Measurements from ENCODE around the gene P2RY2. TPM values are rescaled to one million over a fixed set of nuclear protein-coding genes. Genes with fewer than 3 reads are reported as not detected.

The P2RY2 gene
- total RNA-seq, 6 donors from 2014 or later: 7.8 to 15.0 (median 11.7) TPM

GRCh38 chr11:73193251-73194033 is 24.6 kb upstream of the P2RY2 start:
- Histone ChIP-seq H3K4me1 (peaks cover 2 to 15% (median 8%) of the 10 kb centered on the region in 4 donors), H3K36me3 (no peaks in the 10 kb centered on the region), H3K27ac (peak overlapping the region in 1 of 4 donors; percentile 35), H3K4me3 (no peak overlapping the region), H3K9me3 (no peaks in the 10 kb centered on the region), H3K27me3 (no peaks in the 10 kb centered on the region)
- WGBS, 2 donors: 82 to 87% methylated on average over 9 to 13 of the region's 13 CpGs
- ATAC-seq (ENCODE audit: low FRiP score in 2 of 2) (no peak), DNase-seq (no peak)
- no peak for TF ChIP-seq EP300 (IDR thresholded peaks at IDR 0.05)
- TF ChIP-seq CTCF (IDR thresholded peaks at IDR 0.05): no peak
- TF ChIP-seq POLR2A (IDR thresholded peaks at IDR 0.05): no peak
- TF ChIP-seq POLR2AphosphoS5 (IDR thresholded peaks at IDR 0.05): no peak

GRCh38 chr11:73194034-73194507 is 24.0 kb upstream of the P2RY2 start:
- Histone ChIP-seq H3K9me3 (no peaks in the 10 kb centered on the region), H3K27ac (no peak overlapping the region), H3K27me3 (no peaks in the 10 kb centered on the region), H3K4me1 (peaks cover 7 to 18% (median 10%) of the 10 kb centered on the region in 4 donors), H3K36me3 (no peaks in the 10 kb centered on the region), H3K4me3 (no peak overlapping the region)
- 93 to 94% methylated on average over 3 of the region's 3 CpGs for WGBS, 2 donors
- no peak for TF ChIP-seq CTCF (IDR thresholded peaks at IDR 0.05)
- TF ChIP-seq EP300 (IDR thresholded peaks at IDR 0.05): no peak
- no peak for TF ChIP-seq POLR2A (IDR thresholded peaks at IDR 0.05)
- TF ChIP-seq POLR2AphosphoS5 (IDR thresholded peaks at IDR 0.05): no peak
- DNase-seq: no peak
- no peak for ATAC-seq (ENCODE audit: low FRiP score in 2 of 2)

GRCh38 chr11:73194593-73194992 is 23.5 kb upstream of the P2RY2 start:
- ATAC-seq (ENCODE audit: low FRiP score in 2 of 2): no peak
- no peak for TF ChIP-seq POLR2A (IDR thresholded peaks at IDR 0.05)
- no peak for TF ChIP-seq CTCF (IDR thresholded peaks at IDR 0.05)
- no peak for TF ChIP-seq POLR2AphosphoS5 (IDR thresholded peaks at IDR 0.05)
- TF ChIP-seq EP300 (IDR thresholded peaks at IDR 0.05): no peak
- H3K4me3 ChIP-seq: no peak overlapping the region
- no peaks in the 10 kb centered on the region for H3K27me3 ChIP-seq
- H3K36me3 ChIP-seq: no peaks in the 10 kb centered on the region
- peaks cover 7 to 16% (median 12%) of the 10 kb centered on the region in 4 donors for H3K4me1 ChIP-seq
- DNase-seq: peak in 1 of 2 donors; percentile 54
- WGBS, 2 donors: 82 to 84% methylated on average over 8 of the region's 8 CpGs
- H3K27ac ChIP-seq: no peak overlapping the region
- H3K9me3 ChIP-seq: no peaks in the 10 kb centered on the region

GRCh38 chr11:73195191-73196007 is 22.7 kb upstream of the P2RY2 start:
- H3K4me3 ChIP-seq: no peak overlapping the region
- H3K27ac ChIP-seq: no peak overlapping the region
- no peak for TF ChIP-seq POLR2A (IDR thresholded peaks at IDR 0.05)
- no peaks in the 10 kb centered on the region for H3K27me3 ChIP-seq
- peaks cover 7 to 23% (median 15%) of the 10 kb centered on the region in 4 donors for H3K4me1 ChIP-seq
- 87 to 90% methylated on average over 3 of the region's 3 CpGs for WGBS, 2 donors
- ATAC-seq (ENCODE audit: low FRiP score in 2 of 2): no peak
- no peaks in the 10 kb centered on the region for H3K36me3 ChIP-seq
- H3K9me3 ChIP-seq: no peaks in the 10 kb centered on the region
- DNase-seq: no peak

- Histone ChIP-seq H3K9me3 (no peaks in the 10 kb centered on the region), H3K27me3 (no peaks in the 10 kb centered on the region), H3K4me3 (no peak overlapping the region), H3K27ac (no peak overlapping the region), H3K4me1 (peaks cover 16 to 34% (median 24%) of the 10 kb centered on the region in 4 donors), H3K36me3 (no peaks in the 10 kb centered on the region)
- 85 to 88% methylated on average over 6 of the region's 6 CpGs for WGBS, 2 donors
- TF ChIP-seq CTCF (IDR thresholded peaks at IDR 0.05) (no peak), EP300 (IDR thresholded peaks at IDR 0.05) (no peak), POLR2AphosphoS5 (IDR thresholded peaks at IDR 0.05) (no peak), POLR2A (IDR thresholded peaks at IDR 0.05) (no peak)
- no peak for DNase-seq
- no peak for ATAC-seq (ENCODE audit: low FRiP score in 2 of 2)
These were observed 21.5 kb upstream of the P2RY2 start for GRCh38 chr11:73196576-73196975.
